Gastrocnemius medialis (tissue), 4 donors: ENCODE measurements around the gene KCNQ2.

Experiments used
- POLR2A ChIP-seq, 2 donors: fragments of 450-650 bp; IDR thresholded peaks; one replicate each; pipeline ENCODE4 v1.6.1; 2017; ENCODE audit warnings: antibody characterized with exemption in 2 of 2, mild to moderate bottlenecking in 2 of 2, moderate library complexity in 2 of 2
- TF ChIP-seq, protein P1 (sequence below), 5 experiments: fragments of 450-650 bp in 3 of 5; fragments of 200-600 bp in 2 of 5; sonication (generic) in 2 of 5; IDR thresholded peaks in 4 of 5; conservative IDR thresholded peaks in 1 of 5; 1 replicate in 4 of 5; 2 replicates in 1 of 5; pipeline ENCODE4 v1.5.1; 2016 to 2019; ENCODE audit warnings: antibody characterized with exemption in 5 of 5, mild to moderate bottlenecking in 3 of 5, moderate library complexity in 3 of 5

GRCh38 chr20:63367446-63368055 lies 104.9 kb downstream of the KCNQ2 start:
- TF ChIP-seq, protein P1, sequence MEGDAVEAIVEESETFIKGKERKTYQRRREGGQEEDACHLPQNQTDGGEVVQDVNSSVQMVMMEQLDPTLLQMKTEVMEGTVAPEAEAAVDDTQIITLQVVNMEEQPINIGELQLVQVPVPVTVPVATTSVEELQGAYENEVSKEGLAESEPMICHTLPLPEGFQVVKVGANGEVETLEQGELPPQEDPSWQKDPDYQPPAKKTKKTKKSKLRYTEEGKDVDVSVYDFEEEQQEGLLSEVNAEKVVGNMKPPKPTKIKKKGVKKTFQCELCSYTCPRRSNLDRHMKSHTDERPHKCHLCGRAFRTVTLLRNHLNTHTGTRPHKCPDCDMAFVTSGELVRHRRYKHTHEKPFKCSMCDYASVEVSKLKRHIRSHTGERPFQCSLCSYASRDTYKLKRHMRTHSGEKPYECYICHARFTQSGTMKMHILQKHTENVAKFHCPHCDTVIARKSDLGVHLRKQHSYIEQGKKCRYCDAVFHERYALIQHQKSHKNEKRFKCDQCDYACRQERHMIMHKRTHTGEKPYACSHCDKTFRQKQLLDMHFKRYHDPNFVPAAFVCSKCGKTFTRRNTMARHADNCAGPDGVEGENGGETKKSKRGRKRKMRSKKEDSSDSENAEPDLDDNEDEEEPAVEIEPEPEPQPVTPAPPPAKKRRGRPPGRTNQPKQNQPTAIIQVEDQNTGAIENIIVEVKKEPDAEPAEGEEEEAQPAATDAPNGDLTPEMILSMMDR (IDR thresholded peaks at IDR 0.05 in 4 of 5, conservative IDR thresholded peaks at IDR 0.05 in 1 of 5), result no peak
- TF ChIP-seq POLR2A (IDR thresholded peaks at IDR 0.05), result no peak
